Keratinocyte (primary cell): ENCODE results near the gene TPM3.

Experiments used
- CTCF ChIP-seq, 3 experiments: IDR thresholded peaks in 1 of 3; conservative IDR thresholded peaks in 1 of 3; optimal IDR thresholded peaks in 1 of 3; 2 replicates in 2 of 3; 3 replicates in 1 of 3; pipeline versions ENCODE3 to v1.5.1; 2011; ENCODE audit warnings: low read length in 3 of 3, mild to moderate bottlenecking in 3 of 3, moderate library complexity in 2 of 3, control low read depth in 1 of 3, inconsistent platforms in 1 of 3; ENCODE audit not compliant: insufficient read depth in 2 of 3; ENCODE audit errors: extremely low read depth in 1 of 3
- EZH2 ChIP-seq: IDR thresholded peaks from one replicate; pipeline ENCODE4 v1.6.1; 2012; ENCODE audit warnings: inconsistent platforms, mild to moderate bottlenecking, low read length, moderate library complexity

GRCh38 chr1:154212083-154212482 lies 20.2 kb upstream of the TPM3 start:
- no peak for TF ChIP-seq CTCF (optimal IDR thresholded peaks at IDR 0.05 in 1 of 3, IDR thresholded peaks at IDR 0.05 in 1 of 3, conservative IDR thresholded peaks at IDR 0.05 in 1 of 3; ENCODE audit: extremely low read depth in 1 of 3, insufficient read depth in 2 of 3, low read length in 3 of 3)
- no peak for TF ChIP-seq EZH2
